BJ (cell line): Measurements from ENCODE around the gene HLA-DMA. TPM values are rescaled to one million over a fixed set of nuclear protein-coding genes. Genes with fewer than 3 reads are reported as not detected.

Source experiments
- CTCF ChIA-PET: fragments of 350-600 bp; formaldehyde crosslinking; extraction: SDS; loops from one replicate; lab custom pipeline; 2021; ENCODE audit warnings: antibody characterized with exemption, inconsistent platforms; lab: Yijun Ruan, JAX
- POLR2A ChIA-PET: fragments of 300-600 bp; sonication (Branson Sonifier 250); formaldehyde crosslinking; extraction: SDS; loops from one replicate; lab custom pipeline; 2021; ENCODE audit warnings: antibody characterized with exemption; lab: Charles Lee
- DNase-seq: peaks from one replicate; pipeline ENCODE4 v3.0.0-alpha.2; 2011; ENCODE audit warnings: low read depth
- H3K27me3 ChIP-seq: 2 replicates; pipeline ENCODE4 v1.6.0; 2011; ENCODE audit warnings: low read length; ENCODE audit not compliant: control insufficient read depth, insufficient read depth
- H3K36me3 ChIP-seq: 2 replicates; pipeline ENCODE4 v1.5.1; 2011; ENCODE audit warnings: low read length; ENCODE audit not compliant: control insufficient read depth, insufficient read depth
- H3K4me3 ChIP-seq: 2 replicates; pipeline ENCODE4 v1.5.1; 2011; ENCODE audit warnings: low read depth, mild to moderate bottlenecking, control low read depth, low read length
- polyA plus RNA-seq: library from polyadenylated mRNA; depleted of rRNA; stranded (reverse); fragments of >200 nt; gene quantifications from 2 replicates; pipeline ENCODE4 v1.2.3, GENCODE V29; 2011
- TF ChIP-seq, protein P1 (sequence below): IDR thresholded peaks from 2 replicates; pipeline ENCODE4 v1.5.1; 2011; ENCODE audit warnings: low read depth, mild to moderate bottlenecking, control low read depth, inconsistent platforms, low read length, moderate library complexity; ENCODE audit not compliant: insufficient read depth

The HLA-DMA gene
- polyA plus RNA-seq, 1 experiment: 3.5 TPM

DNA sequence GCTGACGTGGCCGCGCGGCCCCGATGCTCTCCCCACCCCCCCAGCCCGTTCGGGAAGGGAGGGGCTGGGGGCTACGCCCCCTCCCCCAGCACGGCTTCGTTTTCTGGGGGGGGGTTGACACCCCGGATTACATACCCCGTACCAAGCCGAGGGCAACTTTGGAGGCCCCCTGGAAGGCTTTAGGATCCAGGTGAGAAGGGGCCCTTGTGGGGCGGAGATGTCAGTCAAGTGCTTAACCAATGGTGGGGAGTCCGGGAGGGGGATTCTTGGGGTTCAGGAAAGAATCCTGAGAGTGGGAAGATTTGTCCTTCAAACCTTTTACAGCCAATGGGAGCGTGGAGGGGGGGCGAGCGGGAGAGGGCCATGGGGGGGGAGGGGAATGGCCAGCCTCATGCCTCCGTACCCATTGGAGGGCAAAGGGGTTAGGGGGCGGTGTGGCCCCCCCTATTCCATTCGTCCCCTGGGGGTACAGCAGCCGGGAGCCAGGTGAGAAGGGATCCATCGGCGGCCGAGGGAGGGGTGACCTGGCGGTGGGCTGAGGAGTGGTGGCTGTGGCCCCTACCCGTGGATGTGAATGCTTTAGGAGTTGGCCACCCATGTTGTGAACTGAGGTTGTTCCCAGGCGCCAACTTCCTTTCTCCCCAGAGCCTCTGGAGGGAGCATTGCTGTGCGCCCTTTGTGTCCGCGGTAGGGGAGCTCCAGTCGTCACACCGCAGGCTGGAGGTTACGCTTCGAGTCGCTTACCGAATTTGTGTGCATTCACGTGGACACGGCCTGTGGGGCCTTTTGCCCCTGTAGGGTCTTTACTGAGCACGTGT lies 16.2 kb upstream of the HLA-DMA start:
- TF ChIP-seq, protein P1, sequence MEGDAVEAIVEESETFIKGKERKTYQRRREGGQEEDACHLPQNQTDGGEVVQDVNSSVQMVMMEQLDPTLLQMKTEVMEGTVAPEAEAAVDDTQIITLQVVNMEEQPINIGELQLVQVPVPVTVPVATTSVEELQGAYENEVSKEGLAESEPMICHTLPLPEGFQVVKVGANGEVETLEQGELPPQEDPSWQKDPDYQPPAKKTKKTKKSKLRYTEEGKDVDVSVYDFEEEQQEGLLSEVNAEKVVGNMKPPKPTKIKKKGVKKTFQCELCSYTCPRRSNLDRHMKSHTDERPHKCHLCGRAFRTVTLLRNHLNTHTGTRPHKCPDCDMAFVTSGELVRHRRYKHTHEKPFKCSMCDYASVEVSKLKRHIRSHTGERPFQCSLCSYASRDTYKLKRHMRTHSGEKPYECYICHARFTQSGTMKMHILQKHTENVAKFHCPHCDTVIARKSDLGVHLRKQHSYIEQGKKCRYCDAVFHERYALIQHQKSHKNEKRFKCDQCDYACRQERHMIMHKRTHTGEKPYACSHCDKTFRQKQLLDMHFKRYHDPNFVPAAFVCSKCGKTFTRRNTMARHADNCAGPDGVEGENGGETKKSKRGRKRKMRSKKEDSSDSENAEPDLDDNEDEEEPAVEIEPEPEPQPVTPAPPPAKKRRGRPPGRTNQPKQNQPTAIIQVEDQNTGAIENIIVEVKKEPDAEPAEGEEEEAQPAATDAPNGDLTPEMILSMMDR: peak; percentile 25; the same call in 1 of the 2 replicates
- Histone ChIP-seq H3K27me3 (no peaks in the 10 kb centered on the region), H3K36me3 (peaks cover 10% of the 10 kb centered on the region), H3K4me3 (peak overlapping the region; percentile 74)
- DNase-seq: no peak
- POLR2A ChIA-PET: interaction anchor here (0.6 kb wide), 1 partner anchor 239 kb away, joined by 20 read pairs; the partner anchor contains the start of gene RING1
- CTCF ChIA-PET: interaction anchor here (0.6 to 4.7 kb wide), 5 partner anchors 14 to 1721 kb away, joined by 3 to 61 read pairs (median 4); partner anchors contain the start of genes HLA-DMA and TAP2

DNA sequence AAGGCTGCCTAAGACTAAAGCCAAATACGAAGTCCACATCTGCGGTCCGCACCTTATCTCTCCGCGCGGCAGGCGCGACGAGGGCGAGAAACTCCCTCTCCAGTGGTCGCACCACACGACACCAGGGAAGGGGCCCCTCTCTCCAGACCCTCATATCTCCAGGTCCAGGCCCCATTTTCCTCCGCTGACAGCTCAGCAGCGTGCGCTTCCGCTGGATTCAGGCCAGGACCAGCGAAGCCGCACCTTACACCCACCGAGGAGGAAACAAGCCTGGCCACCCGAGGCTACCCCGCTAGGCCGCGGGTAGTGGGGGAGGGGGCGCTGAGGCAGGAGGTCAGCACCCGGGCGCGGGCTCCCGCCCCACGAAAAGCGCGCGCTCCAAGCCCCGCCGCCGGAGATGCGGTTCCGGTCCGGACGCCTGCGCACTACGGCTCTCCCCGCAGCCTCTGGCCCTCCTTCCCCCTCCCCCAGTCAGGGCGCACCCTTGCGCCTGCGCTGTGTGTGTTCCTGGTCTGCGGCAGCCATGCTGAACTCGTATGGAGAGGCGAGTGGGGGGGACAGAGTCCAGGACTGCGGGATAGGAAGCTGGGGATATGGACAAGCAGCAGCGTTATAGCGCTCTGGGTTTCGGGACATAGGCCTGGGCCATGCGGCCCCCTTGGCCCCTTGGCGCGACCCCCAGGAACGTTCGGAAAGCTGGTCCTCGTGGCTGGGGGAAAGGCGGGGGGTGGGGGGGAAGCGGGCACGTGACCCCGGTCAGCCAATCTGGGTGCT lies 15.4 kb upstream of the HLA-DMA start, which contains the start of gene BRD2:
Gene BRD2 (plus strand): TSS at position 502 of the 774 bp plus-strand sequence. CDS start 4,305 bp downstream, outside the sequence.
- Histone ChIP-seq H3K4me3 (peak within 1 kb of the TSS; percentile 74), H3K27me3 (no peaks in the 10 kb centered on the region), H3K36me3 (peaks cover 10% of the 10 kb centered on the region)
- CTCF ChIA-PET: interaction anchor here (1.2 to 4.7 kb wide), 7 partner anchors 11 to 130 kb away, joined by 3 to 61 read pairs (median 9); partner anchors contain the start of genes HLA-DMA and TAP2
- POLR2A ChIA-PET: interaction anchor here (0.5 kb wide), 1 partner anchor 13 kb away, joined by 6 read pairs; no protein-coding TSS in a partner anchor
- TF ChIP-seq, protein P1: no peak
- DNase-seq: peak; percentile 67

DNA sequence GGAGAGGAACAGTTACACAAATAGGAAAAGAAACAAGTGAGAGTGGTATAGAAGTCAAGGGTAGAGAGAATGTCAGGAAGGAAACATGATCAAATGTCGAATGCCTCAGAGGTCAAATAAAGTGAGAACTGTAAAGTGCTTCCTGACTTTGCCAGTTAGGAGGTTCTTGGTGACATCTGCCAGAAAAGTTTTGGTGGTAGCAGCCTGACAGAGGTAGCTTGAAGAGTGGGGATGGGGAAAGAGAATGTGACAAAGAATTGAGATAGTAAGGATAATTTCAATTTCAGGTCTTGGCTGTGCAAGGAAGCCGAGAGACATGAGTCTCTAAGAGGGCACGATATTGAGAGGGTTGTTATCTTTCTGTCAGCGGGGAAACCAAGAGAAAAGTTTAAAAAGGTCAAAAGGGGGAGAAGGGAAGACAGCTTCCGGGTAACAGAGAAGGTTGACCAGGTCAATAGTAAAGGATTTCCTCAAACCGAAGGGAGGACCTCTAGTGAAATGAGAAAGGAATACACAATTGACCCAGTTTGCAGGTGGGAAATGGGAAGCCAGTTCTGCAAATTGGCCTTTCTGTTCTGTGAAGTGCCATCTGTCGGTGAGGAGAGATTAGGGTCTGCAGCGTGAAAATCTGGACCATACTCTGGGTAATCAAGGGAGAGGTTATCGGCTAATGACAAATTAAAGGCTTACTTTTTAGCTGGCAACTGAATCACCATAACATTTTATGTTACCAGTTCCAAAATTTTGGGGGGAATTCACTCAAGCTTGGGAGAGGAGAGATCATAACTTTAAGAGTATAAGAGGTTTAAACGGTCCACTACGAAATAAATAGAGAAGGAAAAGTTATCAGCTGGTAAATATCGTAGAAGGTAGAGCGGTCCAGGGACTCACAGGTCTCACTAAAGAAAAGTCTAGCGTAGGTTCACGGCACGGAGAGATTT lies 14.5 kb upstream of the HLA-DMA start:
- no peak for DNase-seq
- Histone ChIP-seq H3K27me3 (no peaks in the 10 kb centered on the region), H3K4me3 (peak overlapping the region; percentile 74), H3K36me3 (peaks cover 2% of the 10 kb centered on the region; the same call in 1 of the 2 replicates)
- ChIA-PET CTCF (interaction anchor here (1.2 to 4.7 kb wide), 10 partner anchors 12 to 129 kb away, joined by 3 to 61 read pairs (median 8); partner anchors contain the start of genes HLA-DMA and TAP2), POLR2A (no interaction called here)
- TF ChIP-seq, protein P1: peak; percentile 56

DNA sequence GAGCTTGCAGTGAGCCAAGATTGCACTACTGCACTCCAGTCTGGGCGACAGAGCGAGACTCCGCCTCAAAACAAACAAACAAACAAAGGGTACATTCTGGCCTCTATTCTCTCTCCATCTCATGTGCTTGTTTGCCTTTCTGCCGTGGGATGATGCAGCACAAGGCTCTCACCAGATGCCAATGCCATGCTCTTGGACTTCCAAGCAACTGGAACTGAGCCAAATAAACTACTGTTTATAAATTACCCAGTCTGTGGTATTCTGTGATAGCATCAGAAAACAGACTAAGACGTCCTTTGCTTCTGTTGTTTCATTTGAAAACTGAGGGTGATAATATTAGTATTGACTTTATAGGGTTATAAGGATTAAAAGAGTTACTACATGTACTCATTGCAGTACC lies 11.9 kb upstream of the HLA-DMA start:
- Histone ChIP-seq H3K4me3 (no peak overlapping the region), H3K36me3 (no peaks in the 10 kb centered on the region), H3K27me3 (no peaks in the 10 kb centered on the region)
- CTCF ChIA-PET: interaction anchor here (1.5 to 2.5 kb wide), 2 partner anchors 11 to 79 kb away, joined by 4 to 27 read pairs; partner anchors contain the start of gene HLA-DMA
- POLR2A ChIA-PET: no interaction called here
- TF ChIP-seq, protein P1: no peak
- no peak for DNase-seq
